Retinal pigment epithelial cell (primary cell): ENCODE measurements around the gene GLUD1.
"Not testable (repeated sequence)": the region's sequence is repeated elsewhere in the genome, so short reads cannot be mapped to it uniquely, and the experiment has no call there.

Experiments
- DNase-seq: peaks from one replicate; pipeline ENCODE4 v3.0.0-alpha.2; 2010; ENCODE audit warnings: low read depth
- H3K4me3 ChIP-seq: 2 replicates; pipeline ENCODE4 v1.5.1; 2011; ENCODE audit warnings: mild to moderate bottlenecking, low read length, control low read depth, moderate library complexity
- CTCF ChIP-seq: conservative IDR thresholded peaks from 2 replicates; pipeline ENCODE4 v1.5.1; 2011; ENCODE audit warnings: low read depth, low read length, control low read depth, inconsistent platforms

Gene GLUD1

GRCh38 chr10:87089746-87090145, 4.9 kb downstream of the GLUD1 start:
- TF ChIP-seq CTCF, result no peak
- no peak for DNase-seq
- H3K4me3 ChIP-seq, result no peak overlapping the region

GRCh38 chr10:87085537-87085936, 9.1 kb downstream of the GLUD1 start:
- no peak overlapping the region for H3K4me3 ChIP-seq
- TF ChIP-seq CTCF, result no peak
- DNase-seq, result no peak

- not testable (repeated sequence) for H3K4me3 ChIP-seq
- DNase-seq, result peak; percentile 39
Measured at GRCh38 chr10:87084291-87084782, 10.3 kb downstream of the GLUD1 start.

- H3K4me3 ChIP-seq, result not testable (repeated sequence)
- DNase-seq, result peak; percentile 39
Measured at GRCh38 chr10:87083576-87084290, 10.9 kb downstream of the GLUD1 start.

- not testable (repeated sequence) for H3K4me3 ChIP-seq, DNase-seq
Measured at GRCh38 chr10:87082219-87082618, 12.4 kb downstream of the GLUD1 start.

- DNase-seq, result not testable (repeated sequence)
Measured at GRCh38 chr10:87081574-87081973, 13.1 kb downstream of the GLUD1 start.

GRCh38 chr10:87080621-87081020, 14.0 kb downstream of the GLUD1 start:
- DNase-seq, H3K4me3 ChIP-seq: not testable (repeated sequence)

More at GRCh38 chr10:87081574-87081973, 13.1 kb downstream of the GLUD1 start:
- H3K4me3 ChIP-seq, result not testable (repeated sequence)

- TF ChIP-seq CTCF, result no peak
- DNase-seq, result no peak
- H3K4me3 ChIP-seq, result no peak overlapping the region
Measured at GRCh38 chr10:87079106-87079836, 15.4 kb downstream of the GLUD1 start.

GRCh38 chr10:87076421-87076820, 18.2 kb downstream of the GLUD1 start:
- DNase-seq, H3K4me3 ChIP-seq: not testable (repeated sequence)

GRCh38 chr10:87072449-87072848, 22.2 kb downstream of the GLUD1 start:
- no peak overlapping the region for H3K4me3 ChIP-seq
- DNase-seq, result no peak
- TF ChIP-seq CTCF, result no peak
